ENCODE results near the gene GRHL1.

Gene GRHL1

GRCh38 chr2:10041711-10042110 is 90.2 kb downstream of the GRHL1 start:
- DNase-seq (ENCODE audit: low read depth in 2 of 2) = no peak

GRCh38 chr2:10042301-10043161 is 91.0 kb downstream of the GRHL1 start:
- peak; percentile 12 to 23 for DNase-seq (ENCODE audit: low read depth in 2 of 2)

- DNase-seq (ENCODE audit: low read depth in 2 of 2) = peak; percentile 55 to 65
Measured at GRCh38 chr2:10043256-10043905, 91.9 kb downstream of the GRHL1 start, which contains the start of gene KLF11. Gene KLF11, plus strand, starts transcription at chr2:10043550. Its CDS starts 167 bp downstream, at chr2:10043717.

- peak; percentile 75 to 95 for DNase-seq (ENCODE audit: low read depth in 2 of 2)
Measured at GRCh38 chr2:10043906-10044601, 92.6 kb downstream of the GRHL1 start.

GRCh38 chr2:10045561-10046355 is 94.3 kb downstream of the GRHL1 start:
- no peak for DNase-seq (ENCODE audit: low read depth in 2 of 2)

GRCh38 chr2:10046931-10047330 is 95.4 kb downstream of the GRHL1 start:
- DNase-seq (ENCODE audit: low read depth in 2 of 2) = no peak

GRCh38 chr2:10047616-10048500 is 96.4 kb downstream of the GRHL1 start:
- no peak for DNase-seq (ENCODE audit: low read depth in 2 of 2)

GRCh38 chr2:10048501-10049171 is 97.1 kb downstream of the GRHL1 start:
- DNase-seq (ENCODE audit: low read depth in 2 of 2) = no peak

All from stimulated activated CD8-positive, alpha-beta memory T cell treated with anti-CD3 and anti-CD28 coated beads, Interleukin-7, amount 100 ng/mL, for 1 hour (primary cell).